SHP77 (cell line): ENCODE measurements around the gene PRPF4.
"Not testable (repeated sequence)": the region's sequence is repeated elsewhere in the genome, so short reads cannot be mapped to it uniquely, and the experiment has no call there.

ENCODE experiments used
- DNase-seq, 2 experiments: peaks; one replicate each; lab custom pipeline; 2025; lab: John Stamatoyannopoulos, UW

PRPF4 gene

DNA sequence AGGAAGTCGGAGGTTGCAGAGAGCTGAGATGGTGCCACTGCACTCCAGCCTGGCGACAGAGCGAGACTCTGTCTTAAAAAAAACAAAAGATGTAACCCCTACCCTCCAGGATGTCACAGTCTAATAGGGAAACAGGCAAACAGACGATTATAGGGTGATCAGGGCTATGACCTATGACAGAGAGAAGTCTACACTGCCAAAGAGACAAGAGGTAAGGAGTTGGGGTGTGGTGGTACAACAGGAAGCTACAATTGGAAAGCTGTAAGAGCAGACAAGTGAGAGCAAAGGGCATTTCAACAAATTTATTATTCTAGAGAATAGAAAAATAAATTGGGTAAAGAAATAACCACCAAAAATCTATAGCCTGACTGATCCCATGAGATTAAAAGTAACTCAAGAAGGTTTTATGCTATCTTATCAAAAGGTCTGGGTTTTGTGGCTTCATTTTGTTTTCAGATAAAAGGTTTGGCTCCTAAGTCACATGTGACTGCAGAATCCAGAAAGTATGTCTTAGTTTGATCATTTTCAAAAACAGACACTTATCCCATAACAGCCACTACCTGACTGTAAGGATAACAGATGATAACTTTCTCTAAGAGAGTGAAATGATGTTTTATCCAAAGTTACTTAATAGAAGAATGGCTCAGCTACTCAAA lies 7.4 kb upstream of the PRPF4 start:
- no peak for DNase-seq

DNA sequence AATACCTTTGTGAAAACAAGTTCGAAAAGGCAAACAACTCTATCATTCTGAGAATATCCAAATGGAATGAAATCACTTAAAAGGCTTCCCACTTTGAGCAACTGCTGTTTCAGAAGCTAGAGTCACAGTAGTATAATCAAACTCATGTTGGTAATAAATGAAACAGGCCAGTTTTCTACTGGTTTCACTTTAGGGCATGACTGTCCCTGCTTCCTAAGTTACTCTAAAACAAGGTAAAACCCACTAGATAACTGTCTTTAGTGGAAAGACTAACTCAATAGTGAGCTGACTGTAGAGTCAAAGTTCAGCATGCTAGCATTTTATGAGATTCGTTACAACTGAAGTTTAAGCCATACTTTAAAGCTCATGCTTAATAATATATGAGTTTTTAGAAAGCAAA lies 6.1 kb upstream of the PRPF4 start:
- DNase-seq, result no peak

DNA sequence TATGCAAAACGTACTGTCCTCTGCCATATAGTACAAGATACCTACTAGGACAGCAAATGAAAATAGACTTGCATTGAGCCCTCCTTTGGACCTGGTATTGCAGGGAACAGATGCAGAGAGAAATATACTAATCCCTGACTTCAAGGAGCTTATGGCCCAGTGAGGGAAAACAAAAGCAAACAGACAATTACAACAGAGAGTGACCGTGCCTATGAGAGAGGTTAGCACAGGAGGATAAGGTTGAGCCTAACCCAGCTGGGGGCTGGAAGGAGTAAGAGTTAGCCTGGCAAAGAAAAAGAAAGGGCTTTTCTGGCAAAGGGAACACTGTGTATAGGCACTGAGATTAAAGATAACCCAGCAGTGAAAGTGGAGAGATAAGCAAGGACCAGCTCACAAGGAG lies 5.6 kb upstream of the PRPF4 start:
- no peak for DNase-seq

DNA sequence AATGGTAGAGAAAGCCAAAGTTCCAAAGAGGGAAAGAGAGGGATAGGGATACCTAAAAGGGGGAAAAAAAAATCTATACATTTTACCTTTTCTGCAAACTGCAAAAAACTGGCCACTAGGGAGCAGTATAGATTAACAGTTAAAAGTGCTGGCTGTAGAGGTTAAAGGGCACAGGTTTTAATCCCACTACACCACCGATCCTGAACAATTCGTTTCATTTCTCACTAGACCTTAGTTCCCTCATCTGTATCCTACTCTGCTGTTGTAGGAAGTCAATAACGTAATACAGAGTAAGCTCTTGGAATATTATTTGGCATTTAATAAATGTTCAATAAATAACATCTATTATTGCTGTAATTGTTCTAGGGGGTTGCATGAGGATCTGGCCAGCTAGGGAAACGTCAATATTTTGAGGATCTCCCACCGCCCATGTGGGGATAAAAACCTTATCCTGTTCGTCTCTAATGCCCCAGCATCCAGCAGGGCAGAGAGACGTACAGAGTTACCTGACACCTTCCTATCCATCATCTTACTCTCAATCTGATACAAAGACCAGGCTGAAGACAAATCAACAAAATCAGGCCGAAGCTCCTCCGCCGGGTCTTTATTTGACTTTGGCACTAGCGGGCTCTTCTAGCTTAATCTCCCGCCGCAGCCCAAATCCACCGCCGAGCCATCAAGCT lies 843 bp upstream of the PRPF4 start:
- peak; percentile 58 to 64 for DNase-seq

DNA sequence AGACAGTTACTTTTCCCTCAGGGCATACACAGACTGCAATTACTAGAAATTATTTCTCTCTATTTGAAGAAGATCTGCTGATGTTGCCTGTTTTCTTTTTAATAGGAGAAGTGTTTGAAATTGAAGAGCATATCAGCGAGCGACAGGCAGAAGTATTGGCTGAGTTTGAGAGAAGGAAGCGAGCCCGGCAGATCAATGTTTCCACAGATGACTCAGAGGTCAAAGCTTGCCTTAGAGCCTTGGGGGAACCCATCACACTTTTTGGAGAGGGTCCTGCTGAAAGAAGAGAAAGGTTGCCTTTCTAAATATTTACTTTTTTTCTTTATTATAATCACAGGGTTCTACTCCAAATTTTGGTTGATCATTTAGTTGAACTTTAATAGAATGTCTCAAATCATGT lies 3.4 kb downstream of the PRPF4 start:
- DNase-seq, result no peak

DNA sequence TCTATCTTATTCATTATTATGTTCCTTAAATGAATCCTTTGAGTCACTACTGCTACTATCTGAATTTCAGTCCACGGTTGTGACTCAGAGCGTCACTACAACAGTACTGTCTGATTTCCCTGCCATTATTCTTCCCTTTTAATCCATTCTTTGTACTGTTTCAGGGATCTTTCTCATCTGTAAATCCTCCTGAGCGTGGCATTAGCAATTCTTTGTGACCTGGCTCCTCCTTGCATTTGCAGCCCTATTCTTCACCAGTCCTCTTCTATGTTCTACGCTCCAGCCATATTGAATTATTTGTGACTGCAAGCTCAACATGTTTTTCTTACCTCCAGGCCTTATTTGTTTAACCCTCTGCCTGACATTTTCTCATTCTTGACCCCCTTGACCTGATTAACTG lies 5.9 kb downstream of the PRPF4 start:
- DNase-seq, result no peak

DNA sequence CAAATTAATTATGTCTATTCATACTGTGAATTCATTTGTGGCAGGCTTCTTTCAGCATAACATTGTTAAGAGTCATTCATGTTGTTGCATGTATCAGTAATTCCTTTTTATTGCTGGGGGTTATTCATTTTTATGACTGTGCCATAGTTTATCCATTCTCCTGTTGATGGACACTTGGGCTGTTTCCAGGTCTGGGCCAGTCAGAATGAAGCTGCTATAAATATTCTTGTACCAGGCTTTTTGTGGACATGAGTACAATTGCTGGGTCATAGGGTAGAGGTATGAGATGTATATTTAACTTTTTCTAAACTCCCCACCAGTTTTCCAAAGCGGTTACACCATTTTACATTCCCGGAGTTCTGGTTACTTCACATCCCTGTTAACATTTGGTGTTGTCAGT lies 13.6 kb downstream of the PRPF4 start:
- no peak for DNase-seq

DNA sequence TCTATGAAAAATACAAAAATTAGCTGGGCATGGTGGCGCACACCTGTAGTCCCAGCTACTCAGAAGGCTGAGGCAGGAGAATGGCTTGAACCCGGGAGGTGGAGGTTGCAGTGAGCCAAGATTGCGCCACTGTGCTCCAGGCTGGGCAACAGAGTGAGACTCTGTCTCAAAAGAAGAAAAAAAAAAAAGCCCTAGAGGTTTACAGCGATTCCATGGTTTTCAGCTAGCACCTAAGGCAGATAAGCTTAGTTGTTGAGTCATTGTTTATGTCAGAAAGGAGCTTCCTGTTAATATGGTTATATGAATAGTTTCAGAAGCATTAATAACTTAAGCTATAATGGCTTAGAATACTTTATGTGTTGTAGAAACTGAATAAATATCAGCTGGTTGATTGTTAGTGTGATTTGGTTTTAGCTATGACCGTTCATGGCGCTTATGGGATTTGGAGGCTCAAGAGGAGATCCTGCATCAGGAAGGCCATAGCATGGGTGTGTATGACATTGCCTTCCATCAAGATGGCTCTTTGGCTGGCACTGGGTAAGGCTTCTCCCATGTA lies 14.7 kb downstream of the PRPF4 start:
- DNase-seq, result no peak

DNA sequence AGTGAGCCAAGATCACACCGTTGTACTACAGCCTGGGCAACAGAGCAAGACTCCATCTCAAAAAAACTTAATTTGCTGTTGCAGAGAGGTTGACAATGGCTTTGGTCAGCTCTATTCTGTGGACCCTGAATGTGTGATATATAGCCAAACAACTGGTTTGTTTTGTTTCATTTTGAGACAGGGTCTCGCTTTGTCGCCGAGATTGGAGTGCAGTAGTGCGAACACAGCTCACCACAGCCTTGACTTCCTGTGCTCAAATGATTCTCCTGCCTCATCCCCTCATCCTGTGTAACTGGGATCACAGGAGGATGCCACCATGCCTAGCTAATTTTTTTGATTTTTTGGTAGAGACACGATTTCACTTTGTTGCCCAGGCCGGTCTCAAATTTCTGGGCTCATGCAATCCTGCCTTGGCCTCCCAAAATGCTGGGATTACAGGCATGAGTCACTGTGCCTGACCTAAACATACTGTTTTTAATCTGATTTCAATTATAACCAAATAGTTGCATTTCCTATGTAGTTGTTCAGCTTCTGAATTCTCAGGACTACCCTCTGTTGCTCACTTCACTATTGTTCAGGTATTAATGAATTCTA lies 17.9 kb downstream of the PRPF4 start:
- DNase-seq, result no peak

DNA sequence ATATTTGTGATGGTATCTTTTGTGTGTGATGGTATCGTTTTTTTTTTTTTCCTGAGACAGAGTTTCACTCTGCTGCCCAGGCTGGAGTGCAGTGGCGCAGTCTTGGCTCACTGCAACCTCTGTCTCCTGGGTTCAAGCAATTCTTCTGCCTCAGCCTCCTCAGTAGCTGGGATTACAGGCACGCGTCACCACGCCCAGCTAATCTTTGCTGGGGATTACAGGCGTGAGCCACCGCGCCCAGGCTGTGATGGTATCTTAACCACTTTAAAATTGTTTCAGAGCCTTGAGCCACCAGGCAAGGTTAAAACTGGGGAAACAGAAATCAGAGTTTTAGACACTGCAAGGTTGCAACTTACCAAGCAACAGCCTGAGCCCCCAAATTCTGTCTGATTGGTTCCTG lies 20.8 kb downstream of the PRPF4 start:
- DNase-seq, result not testable (repeated sequence)

DNA sequence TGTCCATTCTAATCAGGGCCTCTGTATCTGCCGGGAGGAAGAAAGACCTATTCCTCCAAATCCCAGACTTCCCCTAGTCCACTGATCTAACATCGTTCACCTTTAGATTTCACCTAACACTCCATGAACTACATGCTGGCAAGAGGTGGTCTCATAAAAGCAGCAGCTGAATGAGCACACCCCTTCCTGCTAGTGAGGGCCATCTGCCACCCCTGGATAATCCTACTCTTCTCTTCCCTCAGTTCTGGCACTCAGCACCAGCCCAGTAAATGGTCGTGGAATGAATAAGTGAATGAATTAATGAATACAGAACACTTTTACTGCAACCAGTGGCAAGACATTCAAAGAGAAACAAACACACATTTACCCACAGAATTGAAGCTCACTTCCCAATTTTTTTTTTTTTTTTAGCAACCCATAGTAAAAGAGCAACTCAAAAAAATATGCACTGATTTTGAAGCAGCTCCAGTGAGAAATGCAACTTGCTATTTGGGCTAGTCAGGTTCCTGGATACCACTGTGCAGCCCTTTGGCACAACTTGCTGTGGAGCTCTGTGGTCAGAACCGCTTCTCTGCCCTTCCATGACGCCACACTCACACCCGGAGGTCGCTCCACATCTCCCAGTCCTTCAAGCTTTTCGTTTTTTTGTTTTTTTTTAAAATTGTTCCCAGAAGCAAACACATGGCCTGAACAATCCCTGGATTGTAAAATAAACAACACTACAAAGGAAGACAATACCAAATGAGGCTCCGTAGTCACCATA lies 21.5 kb downstream of the PRPF4 start:
- DNase-seq, result no peak

DNA sequence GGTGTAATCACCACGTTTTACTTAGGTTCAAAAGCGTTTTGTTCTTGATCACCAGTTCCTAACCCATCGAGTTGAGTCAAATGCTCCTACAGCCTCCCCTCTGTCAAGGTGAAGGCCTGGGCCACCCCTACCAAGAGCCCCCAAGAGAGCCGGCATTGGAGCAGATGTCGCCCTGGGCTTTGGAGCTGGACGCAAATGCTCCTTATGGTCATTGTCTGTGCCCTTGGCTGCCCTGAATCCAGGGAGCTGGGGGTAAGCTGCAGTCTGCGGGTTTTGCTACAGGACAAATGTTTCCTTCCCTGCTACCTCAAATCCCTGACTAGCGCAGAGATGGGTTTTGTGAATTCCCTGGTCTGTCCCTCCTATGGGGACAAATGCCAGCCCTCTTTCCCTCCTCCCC lies 22.9 kb downstream of the PRPF4 start:
- no peak for DNase-seq

DNA sequence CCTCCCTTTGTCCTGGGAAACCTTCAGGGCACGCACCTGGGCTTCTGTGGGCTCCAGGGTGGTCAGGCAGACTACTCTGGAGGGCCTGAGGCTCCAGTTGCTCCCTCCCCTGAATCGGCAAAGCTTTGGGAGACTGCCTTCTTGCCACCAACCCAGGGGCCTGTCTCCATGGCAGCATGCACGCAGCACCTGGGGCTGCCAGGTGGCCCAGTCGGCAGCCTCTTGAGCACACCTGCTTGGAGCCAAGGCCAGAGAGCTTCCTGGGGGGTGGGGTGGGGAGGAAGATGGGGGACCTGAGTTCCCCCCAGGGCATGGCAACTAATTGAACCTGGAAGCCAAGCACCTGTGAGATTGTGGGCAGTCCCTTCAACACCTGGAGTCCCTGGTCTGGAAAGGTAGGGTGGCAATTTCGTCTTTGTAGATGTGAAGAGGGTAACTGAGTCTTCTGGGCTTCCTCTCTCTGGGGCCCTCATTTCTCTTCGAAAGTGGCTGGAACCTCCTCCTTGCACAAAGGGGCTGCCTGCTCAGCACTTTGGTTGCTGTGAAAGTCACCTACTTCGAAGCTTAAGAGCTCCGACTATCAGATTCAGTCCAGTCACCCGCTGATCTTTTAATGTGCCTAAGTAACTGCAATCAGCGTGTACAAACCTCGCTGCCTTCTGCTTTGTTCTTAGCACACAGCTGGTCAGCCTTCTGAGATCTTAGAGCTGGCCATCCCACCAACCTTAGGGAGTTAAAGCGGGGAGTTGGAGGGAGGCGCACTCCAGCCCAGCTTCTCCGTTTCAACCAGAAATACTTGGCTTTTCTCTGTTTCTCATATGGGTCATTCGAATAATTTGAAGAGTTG lies 23.7 kb downstream of the PRPF4 start:
- peak; percentile 9 to 43 for DNase-seq

DNA sequence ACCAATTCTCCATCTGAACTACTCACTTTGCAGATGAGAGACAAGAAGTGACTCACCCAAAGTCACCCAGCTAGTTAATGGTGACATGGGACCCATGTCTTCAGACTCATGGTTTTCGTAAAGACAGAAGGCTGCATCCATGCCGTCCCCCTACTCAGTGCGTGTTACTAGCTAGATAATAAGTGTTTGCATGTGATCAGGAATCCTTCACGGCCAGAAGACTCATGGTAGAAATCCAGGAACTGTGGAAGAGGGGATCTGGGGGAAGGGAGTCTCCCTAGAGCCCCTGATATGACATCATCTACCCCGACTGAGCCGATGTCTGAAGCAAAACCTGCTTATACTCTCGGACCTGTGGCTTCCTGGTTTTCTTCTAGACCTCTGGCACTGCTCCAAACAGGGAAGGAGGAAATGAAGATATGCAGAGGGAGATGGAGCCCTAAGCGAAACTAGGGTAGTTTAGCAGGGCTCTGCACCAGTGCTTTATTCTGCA lies 24.4 kb downstream of the PRPF4 start:
- peak in 1 of 2 experiments; percentile 10 for DNase-seq

DNA sequence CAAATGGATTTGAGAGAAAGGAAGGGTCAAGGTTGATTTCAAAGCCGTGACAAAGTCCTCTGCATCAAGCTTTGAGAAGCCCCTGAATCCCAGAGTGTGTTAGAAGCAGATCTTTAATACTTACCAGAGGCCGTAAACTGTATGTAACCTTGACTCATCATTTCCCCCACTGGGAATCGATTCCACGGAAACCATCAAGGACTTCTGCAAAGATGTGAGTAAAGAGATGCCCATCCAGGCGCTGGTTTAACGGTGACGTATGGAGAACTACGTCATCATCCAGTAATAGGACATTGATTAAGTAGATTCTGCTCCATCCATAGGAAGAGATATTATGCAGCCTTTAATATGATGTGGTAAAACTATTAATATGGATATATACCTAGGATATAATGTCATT lies 26.1 kb downstream of the PRPF4 start:
- DNase-seq, result no peak

DNA sequence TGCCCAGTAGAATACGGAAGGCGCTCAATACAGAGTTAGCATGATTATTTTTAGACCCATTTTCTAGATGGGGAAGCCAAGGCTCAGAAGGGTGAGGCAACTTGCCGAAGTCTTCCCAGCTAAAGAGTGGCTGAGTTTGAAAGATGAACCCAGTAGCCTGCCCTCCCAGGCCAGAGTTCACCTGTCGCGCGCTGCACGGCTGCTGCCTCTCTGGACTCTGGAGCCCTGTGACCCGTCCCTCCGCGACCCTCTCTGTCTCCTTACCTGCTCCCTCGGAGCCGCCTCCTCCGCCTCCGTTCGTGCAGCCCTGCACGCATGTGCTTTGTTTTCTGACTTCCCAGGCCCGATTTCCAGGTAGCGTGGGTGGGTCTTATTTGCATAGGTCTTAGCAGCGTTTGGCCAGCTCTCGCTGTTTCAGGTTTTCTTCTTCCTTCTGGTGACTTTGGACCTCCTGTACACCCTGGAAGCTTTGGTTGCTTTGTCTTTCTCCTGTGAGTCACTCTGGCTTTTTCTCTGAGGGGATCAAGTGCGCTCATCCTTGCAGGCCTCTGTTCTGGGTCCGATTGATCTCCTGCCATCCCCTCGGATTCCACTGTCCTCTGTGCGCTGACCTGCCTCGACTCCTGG lies 27.4 kb downstream of the PRPF4 start, which contains the start of gene RNF183:
Gene RNF183 (minus strand): TSS at position 585 of the 627 bp plus-strand sequence. CDS start 5,192 bp downstream, outside the sequence.
- no peak for DNase-seq

DNA sequence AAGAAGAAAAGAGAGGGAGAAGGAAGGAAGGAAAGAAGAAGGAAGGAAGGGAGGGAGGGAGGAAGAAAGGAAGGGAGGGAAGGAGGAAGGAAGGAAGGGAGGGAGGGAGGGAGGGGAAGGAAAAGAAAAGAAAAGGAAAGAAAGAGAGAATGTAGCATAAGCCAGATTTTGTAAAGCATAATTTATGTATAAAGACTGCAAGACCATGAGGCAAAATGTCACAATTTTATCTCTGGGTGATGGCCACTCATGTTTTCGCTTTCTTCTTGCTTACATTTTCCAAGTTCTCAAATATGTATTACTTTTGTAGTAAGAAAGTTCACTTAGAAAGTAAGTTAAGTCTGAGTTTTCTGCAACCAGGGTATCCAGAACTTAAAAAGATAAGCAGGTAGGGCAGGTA lies 31.1 kb downstream of the PRPF4 start:
- no peak for DNase-seq

DNA sequence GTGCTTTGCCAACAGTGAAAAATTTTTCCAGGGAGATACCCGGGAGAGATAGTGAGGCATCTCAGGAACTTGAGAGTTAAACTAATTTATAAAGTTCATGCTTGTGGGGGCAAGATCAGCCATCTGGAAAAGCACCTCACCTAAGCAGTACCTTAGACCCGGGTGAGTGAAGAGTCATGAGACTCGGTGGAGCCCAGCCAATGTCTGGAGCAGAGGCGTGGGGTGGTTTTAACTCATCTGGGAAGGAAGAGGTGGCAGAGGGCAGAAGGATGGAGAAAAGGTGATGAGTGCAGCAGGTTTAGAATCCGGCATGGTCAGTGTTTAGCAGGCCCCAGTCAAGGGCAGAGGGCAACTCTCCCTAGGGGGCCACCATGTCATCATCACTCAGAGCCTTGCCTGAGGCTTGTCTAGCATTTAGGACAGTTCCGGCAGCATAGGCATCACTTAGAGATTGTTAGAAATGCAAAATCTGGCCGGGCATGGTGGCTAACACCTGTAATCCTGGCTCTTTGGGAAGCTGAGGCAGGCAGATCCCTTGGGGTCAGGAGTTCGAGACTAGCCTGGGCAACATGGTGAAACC lies 32.0 kb downstream of the PRPF4 start:
- no peak for DNase-seq

DNA sequence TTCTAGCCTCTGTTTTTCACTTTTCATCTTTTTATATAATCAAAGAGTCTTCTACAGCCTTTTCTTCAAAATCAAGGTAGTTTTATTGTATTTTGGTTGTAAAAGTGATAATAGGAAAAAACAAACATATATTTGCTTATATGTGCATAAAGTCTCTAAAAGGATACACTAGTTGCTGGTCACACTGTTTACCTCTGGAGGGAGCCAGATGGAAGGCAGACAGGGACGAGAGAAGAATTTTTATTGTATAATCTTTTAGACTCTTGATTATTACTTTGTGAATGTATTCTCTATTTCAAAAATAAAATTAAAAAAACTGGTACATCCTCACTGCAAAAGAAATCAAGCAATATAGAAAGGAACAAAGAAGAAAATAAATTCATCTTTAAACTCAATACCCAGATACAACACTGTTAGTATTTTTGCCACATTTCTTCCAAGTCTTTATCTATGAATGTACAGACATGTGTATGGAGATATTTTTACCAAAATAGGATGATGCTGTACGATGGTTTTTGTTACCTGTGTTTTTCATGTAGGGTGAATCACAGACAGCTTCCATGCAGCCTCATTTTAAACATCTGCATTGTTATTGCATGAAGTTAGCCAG lies 33.9 kb downstream of the PRPF4 start:
- DNase-seq, result peak; percentile 40 to 54

DNA sequence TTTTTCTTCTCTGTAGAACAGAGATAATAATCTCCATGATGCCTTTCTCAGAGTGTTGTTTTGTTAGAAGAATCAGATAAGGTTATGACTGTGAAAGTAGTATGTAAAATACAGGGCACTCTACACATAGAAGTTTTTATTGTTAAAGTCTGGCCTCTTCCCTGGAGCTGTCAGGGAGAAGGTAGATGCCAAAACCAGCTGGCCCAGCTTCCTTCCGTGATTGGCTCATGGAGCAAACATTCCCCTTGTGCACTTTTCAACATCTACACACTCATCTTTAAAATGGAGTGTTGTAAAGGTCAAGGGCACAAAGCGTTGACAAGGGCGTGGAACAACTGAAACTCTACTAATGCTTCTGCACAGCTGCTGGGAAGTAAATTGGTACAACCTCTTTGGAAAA lies 35.1 kb downstream of the PRPF4 start:
- DNase-seq, result no peak
